OCI-LY1 (cell line): ENCODE data around the gene LHX8.

Experiments
- H2AFZ ChIP-seq: fragments of 200-600 bp; sonication (generic), shearing (Covaris generic); 2 replicates; pipeline ENCODE4 v1.6.0; 2014; ENCODE audit warnings: antibody characterized with exemption, mild to moderate bottlenecking, low read length
- H3F3A ChIP-seq: fragments of 200-600 bp; sonication (generic), shearing (Covaris generic); 2 replicates; pipeline ENCODE4 v1.6.0; 2014; ENCODE audit warnings: mild to moderate bottlenecking, antibody characterized with exemption, low read length, moderate library complexity; ENCODE audit not compliant: insufficient read depth
- H3K27ac ChIP-seq: fragments of 200-600 bp; sonication (generic); 2 replicates; pipeline ENCODE4 v1.5.1; 2014; ENCODE audit warnings: low read length, mixed run types, mild to moderate bottlenecking, low read depth; ENCODE audit not compliant: poor library complexity, severe bottlenecking
- H3K27me3 ChIP-seq: fragments of 200-600 bp; sonication (generic); 2 replicates; pipeline ENCODE4 v1.6.0; 2014; ENCODE audit warnings: antibody characterized with exemption, mild to moderate bottlenecking, low read length, moderate library complexity; ENCODE audit not compliant: insufficient read depth
- H3K36me3 ChIP-seq: fragments of 200-600 bp; sonication (generic); 2 replicates; pipeline ENCODE4 v1.6.1; 2014; ENCODE audit warnings: mild to moderate bottlenecking, antibody characterized with exemption, low read length, moderate library complexity, mixed read lengths; ENCODE audit not compliant: insufficient read depth
- H3K4me1 ChIP-seq: fragments of 200-600 bp; sonication (generic); 2 replicates; pipeline ENCODE4 v1.5.1; 2014; ENCODE audit warnings: mild to moderate bottlenecking, low read length, moderate library complexity; ENCODE audit not compliant: insufficient read depth, severe bottlenecking
- H3K4me2 ChIP-seq: fragments of 200-600 bp; sonication (generic), shearing (Covaris generic); 2 replicates; pipeline ENCODE4 v1.6.1; 2014; ENCODE audit warnings: low read length
- H3K4me3 ChIP-seq: fragments of 200-600 bp; sonication (generic); 2 replicates; pipeline ENCODE4 v1.5.1; 2014; ENCODE audit warnings: low read length, low read depth, mild to moderate bottlenecking, mixed read lengths; ENCODE audit not compliant: poor library complexity, severe bottlenecking
- H3K79me2 ChIP-seq: fragments of 200-600 bp; shearing (Covaris generic); 2 replicates; pipeline ENCODE4 v1.6.1; 2016; ENCODE audit warnings: mixed run types, low read length, mixed read lengths; ENCODE audit not compliant: insufficient read depth
- H3K9ac ChIP-seq: fragments of 200-600 bp; sonication (generic), shearing (Covaris generic); 2 replicates; pipeline ENCODE4 v1.6.1; 2014; ENCODE audit warnings: mild to moderate bottlenecking, low read length, mixed read lengths
- H3K9me2 ChIP-seq: fragments of 200-600 bp; sonication (generic), shearing (Covaris generic); 2 replicates; pipeline ENCODE4 v1.6.1; 2014; ENCODE audit warnings: low read depth, mild to moderate bottlenecking, low read length, mixed read lengths
- H3K9me3 ChIP-seq: fragments of 200-600 bp; shearing (Covaris generic); 2 replicates; pipeline ENCODE4 v1.6.1; 2014; ENCODE audit warnings: low read length, mixed read lengths
- H4K20me1 ChIP-seq: fragments of 200-600 bp; sonication (generic), shearing (Covaris generic); 2 replicates; pipeline ENCODE4 v1.6.0; 2016; ENCODE audit warnings: mild to moderate bottlenecking, low read length; ENCODE audit not compliant: insufficient read depth
- EZH2 ChIP-seq: fragments of 200-600 bp; sonication (generic), shearing (Covaris generic); IDR thresholded peaks from 2 replicates; pipeline ENCODE4 v1.8.0; 2017; ENCODE audit warnings: borderline replicate concordance, mixed run types, mild to moderate bottlenecking, antibody characterized with exemption, low read length, moderate library complexity, mixed read lengths
- TF ChIP-seq, protein P1 (sequence below): fragments of 200-600 bp; sonication (generic), shearing (Covaris generic); IDR thresholded peaks from 2 replicates; pipeline ENCODE4 v1.5.1; 2017; ENCODE audit warnings: mild to moderate bottlenecking, antibody characterized with exemption, low read length, moderate library complexity, mixed read lengths

The LHX8 gene

DNA sequence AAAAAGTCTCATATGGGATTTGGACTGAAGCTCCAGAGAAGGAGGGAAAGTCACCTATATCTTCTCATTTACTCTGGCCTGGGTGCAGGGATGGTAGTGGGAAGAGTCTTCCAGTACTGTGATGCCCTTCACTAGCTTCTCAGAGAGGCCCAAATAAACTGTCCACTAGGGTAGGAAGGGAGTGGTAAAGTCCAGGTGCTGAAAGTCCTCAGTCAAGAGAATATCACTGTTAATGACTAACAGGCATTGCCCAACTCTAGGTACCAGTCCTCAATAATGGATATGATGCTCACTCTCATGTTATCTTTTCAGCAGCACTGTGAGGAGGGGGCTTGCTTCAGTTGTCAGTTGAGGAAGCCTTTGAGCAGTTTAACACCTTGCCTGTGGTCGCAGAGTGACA, 64.0 kb downstream of the LHX8 start:
- Histone ChIP-seq H3F3A (no peaks in the 10 kb centered on the region), H3K4me1 (no peaks in the 10 kb centered on the region), H3K27me3 (no peaks in the 10 kb centered on the region), H3K4me2 (no peak overlapping the region), H3K36me3 (no peaks in the 10 kb centered on the region), H3K9ac (no peak overlapping the region), H3K9me3 (no peaks in the 10 kb centered on the region), H2AFZ (no peak overlapping the region), H3K27ac (no peak overlapping the region), H3K79me2 (no peaks in the 10 kb centered on the region), H3K9me2 (no peaks in the 10 kb centered on the region), H4K20me1 (no peaks in the 10 kb centered on the region), H3K4me3 (no peak overlapping the region)
- no peak for TF ChIP-seq EZH2
- TF ChIP-seq, protein P1, sequence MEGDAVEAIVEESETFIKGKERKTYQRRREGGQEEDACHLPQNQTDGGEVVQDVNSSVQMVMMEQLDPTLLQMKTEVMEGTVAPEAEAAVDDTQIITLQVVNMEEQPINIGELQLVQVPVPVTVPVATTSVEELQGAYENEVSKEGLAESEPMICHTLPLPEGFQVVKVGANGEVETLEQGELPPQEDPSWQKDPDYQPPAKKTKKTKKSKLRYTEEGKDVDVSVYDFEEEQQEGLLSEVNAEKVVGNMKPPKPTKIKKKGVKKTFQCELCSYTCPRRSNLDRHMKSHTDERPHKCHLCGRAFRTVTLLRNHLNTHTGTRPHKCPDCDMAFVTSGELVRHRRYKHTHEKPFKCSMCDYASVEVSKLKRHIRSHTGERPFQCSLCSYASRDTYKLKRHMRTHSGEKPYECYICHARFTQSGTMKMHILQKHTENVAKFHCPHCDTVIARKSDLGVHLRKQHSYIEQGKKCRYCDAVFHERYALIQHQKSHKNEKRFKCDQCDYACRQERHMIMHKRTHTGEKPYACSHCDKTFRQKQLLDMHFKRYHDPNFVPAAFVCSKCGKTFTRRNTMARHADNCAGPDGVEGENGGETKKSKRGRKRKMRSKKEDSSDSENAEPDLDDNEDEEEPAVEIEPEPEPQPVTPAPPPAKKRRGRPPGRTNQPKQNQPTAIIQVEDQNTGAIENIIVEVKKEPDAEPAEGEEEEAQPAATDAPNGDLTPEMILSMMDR = no peak

DNA sequence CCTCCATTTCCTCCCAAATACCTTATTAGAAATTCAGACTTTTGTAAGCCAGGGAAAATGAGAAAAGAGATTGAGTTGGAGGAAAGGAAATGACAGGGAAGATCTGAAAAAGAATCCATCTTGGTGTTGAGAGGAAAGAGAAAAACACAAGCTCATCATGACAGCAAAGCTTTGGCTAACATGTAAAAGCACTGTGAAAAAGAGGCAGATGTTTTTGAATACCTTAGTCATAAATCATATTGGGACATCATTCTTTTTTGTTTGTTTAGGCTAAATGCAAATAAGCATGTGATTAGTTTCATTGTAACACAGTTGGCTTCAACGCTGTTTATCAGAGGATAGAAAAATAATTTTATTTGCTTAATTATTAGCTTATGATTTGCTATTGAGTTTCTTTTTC, 64.6 kb downstream of the LHX8 start:
- Histone ChIP-seq H3K36me3 (no peaks in the 10 kb centered on the region), H3K4me3 (no peak overlapping the region), H4K20me1 (no peaks in the 10 kb centered on the region), H3K9me2 (no peaks in the 10 kb centered on the region), H3K27ac (no peak overlapping the region), H3F3A (no peaks in the 10 kb centered on the region), H3K4me2 (no peak overlapping the region), H3K4me1 (no peaks in the 10 kb centered on the region), H3K79me2 (no peaks in the 10 kb centered on the region), H3K9ac (no peak overlapping the region), H3K27me3 (no peaks in the 10 kb centered on the region), H3K9me3 (no peaks in the 10 kb centered on the region), H2AFZ (no peak overlapping the region)
- TF ChIP-seq, protein P1 = no peak
- no peak for TF ChIP-seq EZH2

DNA sequence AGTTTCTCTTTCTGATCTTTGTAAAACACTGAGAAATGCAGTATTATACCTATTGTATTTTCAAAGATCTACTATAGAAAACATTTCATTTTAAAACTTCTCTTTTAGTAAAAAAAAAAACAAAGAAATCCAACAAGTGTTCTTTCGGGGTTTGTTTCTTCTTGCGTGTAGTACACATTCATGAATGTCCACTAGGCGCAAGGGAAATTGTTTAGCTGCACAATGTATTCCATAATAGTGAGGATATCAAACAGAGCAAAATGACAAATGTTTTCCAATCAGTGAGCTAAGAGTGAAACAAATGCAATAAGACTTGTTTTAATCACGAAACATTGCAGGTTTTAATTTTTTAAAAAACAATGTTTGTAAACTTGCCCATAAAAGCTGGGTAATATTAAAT, 68.6 kb downstream of the LHX8 start:
- H3K36me3 ChIP-seq = no peaks in the 10 kb centered on the region
- H3K9me2 ChIP-seq = no peaks in the 10 kb centered on the region
- H3K27me3 ChIP-seq = no peaks in the 10 kb centered on the region
- H3K9ac ChIP-seq = no peak overlapping the region
- no peak overlapping the region for H3K27ac ChIP-seq
- H3K4me2 ChIP-seq = no peak overlapping the region
- no peak overlapping the region for H3K4me3 ChIP-seq
- no peaks in the 10 kb centered on the region for H3K79me2 ChIP-seq
- TF ChIP-seq, protein P1 = no peak
- no peak for TF ChIP-seq EZH2
- no peak overlapping the region for H2AFZ ChIP-seq
- no peaks in the 10 kb centered on the region for H3K4me1 ChIP-seq
- H4K20me1 ChIP-seq = no peaks in the 10 kb centered on the region
- no peaks in the 10 kb centered on the region for H3F3A ChIP-seq
- no peaks in the 10 kb centered on the region for H3K9me3 ChIP-seq
